A549 treated with ZK216348 at 1 μM for 4 hours (cell line): ENCODE measurements around the gene GRIN2A. TPM values are rescaled to one million over a fixed set of nuclear protein-coding genes. Genes with fewer than 3 reads are reported as not detected.

Experiments used
- total RNA-seq: library from RNA; stranded (reverse); fragments of 200-300 nt; extraction: Qiagen RNA extraction; gene quantifications from 5 replicates; pipeline ENCODE4 v1.2.3, GENCODE V29; 2022; ENCODE audit warnings: low read depth

The GRIN2A gene
- total RNA-seq: 0.14 to 0.31 TPM in 2 of 5 replicates, not detected in the others

DNA sequence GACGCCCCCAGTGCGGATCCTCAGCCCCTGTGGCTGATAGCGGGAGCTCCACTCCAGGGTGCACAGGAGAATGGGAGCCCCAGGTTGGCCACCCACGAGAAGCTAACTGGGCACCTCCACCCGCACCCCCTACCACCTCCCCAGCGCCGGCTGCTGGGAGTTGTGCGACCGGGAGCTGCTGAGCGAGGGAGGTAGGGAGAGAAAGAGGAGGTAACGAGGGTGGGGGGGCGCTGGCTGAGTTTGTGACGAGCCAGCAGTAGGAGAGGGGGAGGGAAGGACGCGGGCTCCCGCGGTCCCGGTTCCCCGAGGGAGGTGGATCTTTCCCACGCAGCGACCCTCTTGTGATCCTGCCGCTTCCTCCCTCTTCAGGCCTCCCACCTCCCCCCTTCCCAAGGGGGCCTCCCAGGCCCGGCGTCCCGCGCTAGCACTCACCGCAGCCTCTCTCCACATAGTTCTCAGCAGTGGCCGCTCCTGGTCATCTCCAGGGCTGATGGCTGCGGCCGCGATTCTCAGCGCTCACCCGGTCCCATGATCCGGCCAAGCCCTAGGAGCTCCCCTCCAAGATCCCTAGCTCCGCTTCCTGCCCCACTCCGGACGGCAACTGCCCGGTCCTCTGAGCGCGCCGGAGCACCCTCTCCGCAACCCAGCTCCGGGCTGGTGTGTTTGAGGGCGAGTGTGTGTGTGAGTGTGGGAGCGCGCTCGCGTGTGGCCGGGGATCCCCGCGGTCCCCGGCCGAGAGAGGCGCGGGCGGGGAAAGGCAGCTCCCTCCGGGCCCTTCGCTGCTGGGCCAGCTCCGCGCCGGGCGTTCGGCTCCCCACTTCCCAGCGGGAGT lies at the start of gene GRIN2A:
Gene GRIN2A (minus strand): TSS at position 207 of the 832 bp plus-strand sequence. CDS start 2,017 bp downstream, outside the sequence.

Other genes starting within 250 kb of the GRIN2A start
- gene ATF7IP2, start 203.6 kb upstream of the GRIN2A start, total RNA-seq: 6.3 to 12.4 TPM (median 10.2 TPM) in 5 replicates